ENCODE results near the gene HPDL.
A peak's percentile ranks its signal among the peaks of the same experiment; 100 is the strongest.

HPDL gene

DNA sequence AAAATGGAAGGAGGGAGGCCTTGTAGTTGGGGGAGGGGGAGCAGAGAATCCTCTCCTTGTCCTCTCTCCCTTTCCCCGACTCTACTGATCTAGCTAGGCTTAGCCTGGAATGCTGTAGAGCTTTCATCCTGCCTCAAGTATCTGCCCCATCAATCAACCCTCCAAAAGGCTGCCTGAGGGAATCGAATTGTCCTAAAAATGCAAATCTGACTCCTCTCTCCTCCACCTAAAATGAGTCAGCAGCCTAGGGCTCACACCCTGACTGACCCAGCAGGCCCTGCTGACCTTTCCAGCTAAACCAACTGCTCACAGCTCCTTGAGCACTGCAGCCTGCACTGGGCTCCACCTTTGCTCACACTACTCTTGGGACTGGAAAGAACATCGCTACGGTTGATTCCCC lies 2.8 kb downstream of the HPDL start:
- Histone ChIP-seq H3K36me3 (ENCODE audit: control insufficient read depth, low read length) (peaks cover 45% of the 10 kb centered on the region), H3K27me3 (ENCODE audit: control insufficient read depth, low read length) (no peaks in the 10 kb centered on the region), H3K27ac (ENCODE audit: low read depth, low read length) (no peak overlapping the region), H3K79me2 (ENCODE audit: control insufficient read depth, low read length) (peaks cover 30% of the 10 kb centered on the region), H4K20me1 (ENCODE audit: control insufficient read depth, insufficient read depth, low read depth, low read length) (no peaks in the 10 kb centered on the region), H3K9me2 (replicated peaks; ENCODE audit: control insufficient read depth, low read length) (no peaks in the 10 kb centered on the region), H3K9me3 (ENCODE audit: control insufficient read depth, insufficient read depth, low read length) (no peaks in the 10 kb centered on the region), H3K4me1 (ENCODE audit: control insufficient read depth, low read length) (peaks cover 41% of the 10 kb centered on the region), H3K4me3 (ENCODE audit: low read length) (no peak overlapping the region), H3K4me2 (ENCODE audit: low read length) (peak overlapping the region; percentile 89; the same call in 1 of the 2 replicates), H3F3A (ENCODE audit: control insufficient read depth, insufficient read depth) (peaks cover 13% of the 10 kb centered on the region)
- TF ChIP-seq, protein P1, sequence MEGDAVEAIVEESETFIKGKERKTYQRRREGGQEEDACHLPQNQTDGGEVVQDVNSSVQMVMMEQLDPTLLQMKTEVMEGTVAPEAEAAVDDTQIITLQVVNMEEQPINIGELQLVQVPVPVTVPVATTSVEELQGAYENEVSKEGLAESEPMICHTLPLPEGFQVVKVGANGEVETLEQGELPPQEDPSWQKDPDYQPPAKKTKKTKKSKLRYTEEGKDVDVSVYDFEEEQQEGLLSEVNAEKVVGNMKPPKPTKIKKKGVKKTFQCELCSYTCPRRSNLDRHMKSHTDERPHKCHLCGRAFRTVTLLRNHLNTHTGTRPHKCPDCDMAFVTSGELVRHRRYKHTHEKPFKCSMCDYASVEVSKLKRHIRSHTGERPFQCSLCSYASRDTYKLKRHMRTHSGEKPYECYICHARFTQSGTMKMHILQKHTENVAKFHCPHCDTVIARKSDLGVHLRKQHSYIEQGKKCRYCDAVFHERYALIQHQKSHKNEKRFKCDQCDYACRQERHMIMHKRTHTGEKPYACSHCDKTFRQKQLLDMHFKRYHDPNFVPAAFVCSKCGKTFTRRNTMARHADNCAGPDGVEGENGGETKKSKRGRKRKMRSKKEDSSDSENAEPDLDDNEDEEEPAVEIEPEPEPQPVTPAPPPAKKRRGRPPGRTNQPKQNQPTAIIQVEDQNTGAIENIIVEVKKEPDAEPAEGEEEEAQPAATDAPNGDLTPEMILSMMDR (IDR thresholded peaks at IDR 0.05; ENCODE audit: low read depth, low read length, poor library complexity, severe bottlenecking), result no peak
- TF ChIP-seq EZH2phosphoT487 (IDR thresholded peaks at IDR 0.05; ENCODE audit: borderline replicate concordance, low read length), result no peak

GRCh38 chr1:45331436-45332345 lies 5.0 kb downstream of the HPDL start:
- no peaks in the 10 kb centered on the region for H4K20me1 ChIP-seq (ENCODE audit: control insufficient read depth, insufficient read depth, low read depth, low read length)
- no peaks in the 10 kb centered on the region for H3K9me3 ChIP-seq (ENCODE audit: control insufficient read depth, insufficient read depth, low read length)
- H3K4me3 ChIP-seq (ENCODE audit: low read length), result no peak overlapping the region
- no peak overlapping the region for H3K4me2 ChIP-seq (ENCODE audit: low read length)
- no peaks in the 10 kb centered on the region for H3K27me3 ChIP-seq (ENCODE audit: control insufficient read depth, low read length)
- peaks cover 16% of the 10 kb centered on the region for H3F3A ChIP-seq (ENCODE audit: control insufficient read depth, insufficient read depth)
- H3K9me2 ChIP-seq (replicated peaks; ENCODE audit: control insufficient read depth, low read length), result no peaks in the 10 kb centered on the region
- H3K27ac ChIP-seq (ENCODE audit: low read depth, low read length), result no peak overlapping the region
- H3K4me1 ChIP-seq (ENCODE audit: control insufficient read depth, low read length), result peaks cover 38% of the 10 kb centered on the region
- peaks cover 25% of the 10 kb centered on the region for H3K79me2 ChIP-seq (ENCODE audit: control insufficient read depth, low read length)
- peaks cover 45% of the 10 kb centered on the region for H3K36me3 ChIP-seq (ENCODE audit: control insufficient read depth, low read length)
- no peak for TF ChIP-seq EZH2phosphoT487 (IDR thresholded peaks at IDR 0.05; ENCODE audit: borderline replicate concordance, low read length)
- TF ChIP-seq, protein P1 (IDR thresholded peaks at IDR 0.05; ENCODE audit: low read depth, low read length, poor library complexity, severe bottlenecking), result no peak

- Histone ChIP-seq H3K9me2 (replicated peaks; ENCODE audit: control insufficient read depth, low read length) (no peaks in the 10 kb centered on the region), H3K4me1 (ENCODE audit: control insufficient read depth, low read length) (peaks cover 31% of the 10 kb centered on the region), H3K79me2 (ENCODE audit: control insufficient read depth, low read length) (peaks cover 19% of the 10 kb centered on the region), H3K27ac (ENCODE audit: low read depth, low read length) (no peak overlapping the region), H3K9me3 (ENCODE audit: control insufficient read depth, insufficient read depth, low read length) (no peaks in the 10 kb centered on the region), H3K4me2 (ENCODE audit: low read length) (no peak overlapping the region), H4K20me1 (ENCODE audit: control insufficient read depth, insufficient read depth, low read depth, low read length) (no peaks in the 10 kb centered on the region), H3K36me3 (ENCODE audit: control insufficient read depth, low read length) (peaks cover 41% of the 10 kb centered on the region), H3K27me3 (ENCODE audit: control insufficient read depth, low read length) (no peaks in the 10 kb centered on the region), H3K4me3 (ENCODE audit: low read length) (no peak overlapping the region), H3F3A (ENCODE audit: control insufficient read depth, insufficient read depth) (peaks cover 16% of the 10 kb centered on the region)
- TF ChIP-seq EZH2phosphoT487 (IDR thresholded peaks at IDR 0.05; ENCODE audit: borderline replicate concordance, low read length), result no peak
- TF ChIP-seq, protein P1 (IDR thresholded peaks at IDR 0.05; ENCODE audit: low read depth, low read length, poor library complexity, severe bottlenecking), result no peak
Measured at GRCh38 chr1:45332346-45332720, 5.6 kb downstream of the HPDL start.

Data from DOHH2 (cell line).